Mesenchymal stem cell (in vitro differentiated cells and primary cell): ENCODE data around the gene TMEM25.

Experiments used
- DNase-seq: peaks from one replicate; pipeline ENCODE4 v3.0.0-alpha.2; 2013
- H2AFZ ChIP-seq: one replicate; pipeline ENCODE4 v1.6.1; 2013; ENCODE audit warnings: low read depth, mild to moderate bottlenecking, control low read depth, inconsistent platforms, low read length, moderate library complexity
- H2AK5ac ChIP-seq: 2 replicates; pipeline ENCODE4 v1.6.1; 2013; ENCODE audit warnings: low read length, moderate library complexity, mild to moderate bottlenecking, inconsistent platforms; ENCODE audit not compliant: severe bottlenecking
- H2BK120ac ChIP-seq: one replicate; pipeline ENCODE4 v1.6.1; 2013; ENCODE audit warnings: low read depth, mild to moderate bottlenecking, inconsistent platforms, low read length, moderate library complexity
- H2BK12ac ChIP-seq, 2 experiments: one replicate each; pipeline ENCODE4 v1.6.1; 2013; ENCODE audit warnings: inconsistent platforms in 2 of 2, low read length in 2 of 2, mild to moderate bottlenecking in 2 of 2, moderate library complexity in 2 of 2, control low read depth in 1 of 2
- H2BK15ac ChIP-seq: one replicate; pipeline ENCODE4 v1.6.1; 2013; ENCODE audit warnings: mild to moderate bottlenecking, low read depth, inconsistent platforms; ENCODE audit not compliant: poor library complexity, severe bottlenecking
- H2BK5ac ChIP-seq: 2 replicates; pipeline ENCODE4 v1.6.1; 2013; ENCODE audit warnings: low read depth, mild to moderate bottlenecking, low read length, control low read depth, inconsistent platforms; ENCODE audit not compliant: poor library complexity, severe bottlenecking
- H3K14ac ChIP-seq, 2 experiments: one replicate each; pipeline ENCODE4 v1.6.1; 2013; ENCODE audit warnings: inconsistent platforms in 2 of 2, low read length in 2 of 2, control low read depth in 1 of 2, mild to moderate bottlenecking in 1 of 2, moderate library complexity in 1 of 2
- H3K18ac ChIP-seq, 2 experiments: one replicate each; pipeline ENCODE4 v1.6.1; 2013; ENCODE audit warnings: inconsistent platforms in 2 of 2, low read length in 2 of 2, control low read depth in 1 of 2, low read depth in 1 of 2, mild to moderate bottlenecking in 1 of 2
- H3K23ac ChIP-seq, 2 experiments: one replicate each; pipeline ENCODE4 v1.6.1; 2013; ENCODE audit warnings: inconsistent platforms in 2 of 2, low read length in 2 of 2, mild to moderate bottlenecking in 2 of 2, moderate library complexity in 2 of 2, control low read depth in 1 of 2
- H3K27ac ChIP-seq: 2 replicates; pipeline ENCODE4 v1.5.1; 2013; ENCODE audit warnings: mild to moderate bottlenecking, moderate library complexity, low read length, control low read depth, inconsistent platforms; ENCODE audit not compliant: poor library complexity, severe bottlenecking
- H3K27me3 ChIP-seq, 2 experiments: 2 replicates each; pipeline versions ENCODE4 v1.6.1 to v1.7.0; 2013; ENCODE audit warnings: low read length in 2 of 2, mild to moderate bottlenecking in 2 of 2, moderate library complexity in 2 of 2, control low read depth in 1 of 2, inconsistent platforms in 1 of 2; ENCODE audit not compliant: control insufficient read depth in 1 of 2, insufficient read depth in 1 of 2
- H3K36me3 ChIP-seq, 2 experiments: 2 replicates each; pipeline versions ENCODE4 v1.6.1 to v1.7.0; 2013; ENCODE audit warnings: low read length in 2 of 2, control low read depth in 1 of 2, inconsistent platforms in 1 of 2, low read depth in 1 of 2, mild to moderate bottlenecking in 1 of 2; ENCODE audit not compliant: insufficient read depth in 2 of 2, control insufficient read depth in 1 of 2
- H3K4ac ChIP-seq, 2 experiments: one replicate each; pipeline ENCODE4 v1.6.1; 2013; ENCODE audit warnings: inconsistent platforms in 2 of 2, low read length in 2 of 2, mild to moderate bottlenecking in 2 of 2, moderate library complexity in 2 of 2, control low read depth in 1 of 2, low read depth in 1 of 2
- H3K4me1 ChIP-seq: 2 replicates; pipeline ENCODE4 v1.6.1; 2013; ENCODE audit warnings: low read depth, low read length, control low read depth; ENCODE audit not compliant: control insufficient read depth, insufficient read depth
- H3K4me2 ChIP-seq: 2 replicates; pipeline ENCODE4 v1.6.1; 2013; ENCODE audit warnings: low read length, mild to moderate bottlenecking, inconsistent platforms; ENCODE audit not compliant: poor library complexity, severe bottlenecking
- H3K4me3 ChIP-seq, 2 experiments: 2 replicates each; pipeline versions ENCODE4 v1.5.1 to v1.7.0; 2013; ENCODE audit warnings: low read length in 2 of 2, mild to moderate bottlenecking in 2 of 2, control low read depth in 1 of 2, low read depth in 1 of 2; ENCODE audit not compliant: insufficient read depth in 1 of 2
- H3K79me1 ChIP-seq: replicated peaks from 2 replicates; pipeline ENCODE4 v1.6.1; 2013; ENCODE audit warnings: mild to moderate bottlenecking, control low read depth, low read length, inconsistent platforms; ENCODE audit not compliant: poor library complexity, severe bottlenecking
- H3K9ac ChIP-seq: 2 replicates; pipeline ENCODE4 v1.7.0; 2013; ENCODE audit warnings: mild to moderate bottlenecking, low read length, moderate library complexity
- H3K9me3 ChIP-seq: 2 replicates; pipeline ENCODE4 v1.7.0; 2013; ENCODE audit warnings: mild to moderate bottlenecking, low read length; ENCODE audit not compliant: control insufficient read depth
- H4K8ac ChIP-seq: one replicate; pipeline ENCODE4 v1.6.1; 2013; ENCODE audit warnings: inconsistent platforms, mild to moderate bottlenecking, low read length, moderate library complexity
- H4K91ac ChIP-seq: one replicate; pipeline ENCODE4 v1.6.1; 2013; ENCODE audit warnings: mild to moderate bottlenecking, low read length, inconsistent platforms
- WGBS: methylation state at CpG from one replicate; pipeline ENCODE4 v1.1.7; 2013; ENCODE audit warnings: mixed read lengths; 5-methylcytosine and 5-hydroxymethylcytosine counted together

Gene TMEM25

DNA sequence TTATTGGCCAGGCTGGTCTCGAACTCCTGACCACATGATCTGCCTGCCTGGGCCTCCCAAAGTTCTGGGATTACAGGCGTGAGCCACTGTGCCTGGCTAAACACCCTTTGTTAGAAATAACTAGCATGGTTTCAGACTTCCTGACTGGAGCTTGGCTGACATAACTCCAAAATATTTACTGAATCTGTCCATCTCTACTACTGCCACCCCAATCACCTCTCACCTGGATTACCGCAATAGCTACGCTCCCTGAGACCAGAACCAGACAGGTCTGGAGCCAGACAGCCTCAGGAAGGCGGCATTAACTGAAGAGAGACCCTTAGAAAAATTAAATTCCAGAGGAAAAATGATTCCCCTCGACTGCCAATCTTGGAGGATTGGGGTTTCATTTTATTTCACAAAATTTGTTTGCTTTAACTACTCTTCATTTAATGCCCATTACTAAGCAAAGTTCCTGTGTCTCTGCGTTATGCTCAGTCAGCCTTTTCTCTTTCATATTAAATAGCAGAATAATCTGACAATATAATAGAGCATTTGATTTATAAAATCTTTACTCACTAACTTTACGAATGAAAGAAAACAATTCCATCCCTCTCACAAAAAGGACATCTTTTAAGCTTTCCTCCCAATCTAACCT, 13.1 kb downstream of the TMEM25 start:
- Histone ChIP-seq H3K23ac (no peak overlapping the region), H2BK15ac (no peak overlapping the region), H3K4me2 (no peak overlapping the region), H3K27me3 (no peaks in the 10 kb centered on the region), H3K4ac (no peak overlapping the region), H2BK5ac (no peak overlapping the region), H3K9me3 (no peaks in the 10 kb centered on the region), H3K9ac (no peak overlapping the region), H4K8ac (no peak overlapping the region), H3K18ac (no peak overlapping the region), H4K91ac (no peak overlapping the region), H2BK120ac (no peak overlapping the region), H2BK12ac (no peak overlapping the region), H3K4me1 (no peaks in the 10 kb centered on the region), H3K4me3 (no peak overlapping the region), H3K14ac (no peak overlapping the region), H2AK5ac (no peak overlapping the region), H3K27ac (no peak overlapping the region), H3K79me1 (no peaks in the 10 kb centered on the region), H2AFZ (no peak overlapping the region), H3K36me3 (peaks cover 25 to 52% of the 10 kb centered on the region in 2 experiments)
- whole genome bisulfite sequencing: 94% methylated on average over 6 of the region's 8 CpGs
- no peak for DNase-seq

DNA sequence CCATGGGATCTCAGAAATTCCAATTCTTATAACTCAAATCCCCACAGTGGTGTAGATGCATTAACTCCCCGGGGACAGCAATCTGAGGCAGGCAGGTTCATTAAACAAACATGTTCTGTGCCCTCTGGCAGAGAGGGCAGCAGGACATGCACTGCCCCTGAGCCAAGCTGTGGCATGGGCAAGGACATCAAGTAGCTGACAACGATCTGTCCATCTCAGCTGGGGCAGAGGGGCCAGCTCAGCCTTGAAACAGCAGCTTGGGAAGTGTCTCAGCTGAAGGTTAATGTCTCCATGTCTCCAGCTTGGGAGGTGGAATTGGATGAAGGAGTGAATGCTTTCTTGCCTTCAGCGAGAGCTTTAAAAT, 13.6 kb downstream of the TMEM25 start:
- Histone ChIP-seq H3K9me3 (no peaks in the 10 kb centered on the region), H4K8ac (no peak overlapping the region)

GRCh38 chr11:118545533-118545932, 14.5 kb downstream of the TMEM25 start:
- Histone ChIP-seq H2AFZ (no peak overlapping the region), H3K4me1 (no peaks in the 10 kb centered on the region), H3K18ac (no peak overlapping the region), H3K27me3 (no peaks in the 10 kb centered on the region), H3K4ac (no peak overlapping the region), H3K4me3 (no peak overlapping the region), H2BK5ac (no peak overlapping the region), H2BK15ac (no peak overlapping the region), H3K36me3 (peaks cover 26 to 56% of the 10 kb centered on the region in 2 experiments), H3K4me2 (no peak overlapping the region), H3K9me3 (no peaks in the 10 kb centered on the region), H2AK5ac (no peak overlapping the region), H3K9ac (no peak overlapping the region), H3K79me1 (no peaks in the 10 kb centered on the region), H3K27ac (no peak overlapping the region), H3K14ac (no peak overlapping the region), H4K8ac (no peak overlapping the region), H2BK12ac (no peak overlapping the region), H2BK120ac (no peak overlapping the region), H3K23ac (no peak overlapping the region), H4K91ac (no peak overlapping the region)
- 93% methylated on average over 5 of the region's 5 CpGs for WGBS
- DNase-seq: no peak

More for the DNA sequence above, 13.6 kb downstream of the TMEM25 start:
- H2BK5ac ChIP-seq: no peak overlapping the region
- no peak overlapping the region for H3K4me3 ChIP-seq
- no peak overlapping the region for H2AFZ ChIP-seq
- H3K4me1 ChIP-seq: no peaks in the 10 kb centered on the region
- no peak overlapping the region for H3K27ac ChIP-seq
- H3K23ac ChIP-seq: no peak overlapping the region
- WGBS: 93% methylated on average over 2 of the region's 3 CpGs
- H2BK15ac ChIP-seq: no peak overlapping the region
- H2AK5ac ChIP-seq: no peak overlapping the region
- peaks cover 27 to 54% of the 10 kb centered on the region in 2 experiments for H3K36me3 ChIP-seq
- no peak overlapping the region for H4K91ac ChIP-seq
- no peak overlapping the region for H3K9ac ChIP-seq
- no peak for DNase-seq
- H3K4ac ChIP-seq: no peak overlapping the region
- no peaks in the 10 kb centered on the region for H3K27me3 ChIP-seq
- H2BK120ac ChIP-seq: no peak overlapping the region
- no peak overlapping the region for H3K14ac ChIP-seq
- H3K79me1 ChIP-seq: no peaks in the 10 kb centered on the region
- no peak overlapping the region for H2BK12ac ChIP-seq
- no peak overlapping the region for H3K4me2 ChIP-seq
- H3K18ac ChIP-seq: no peak overlapping the region

GRCh38 chr11:118547132-118547531, 16.1 kb downstream of the TMEM25 start:
- H3K4me3 ChIP-seq: no peak overlapping the region
- peaks cover 32 to 65% of the 10 kb centered on the region in 2 experiments for H3K36me3 ChIP-seq
- no peak overlapping the region for H3K4ac ChIP-seq
- no peak overlapping the region for H2BK15ac ChIP-seq
- no peak overlapping the region for H3K4me2 ChIP-seq
- no peak overlapping the region for H2AK5ac ChIP-seq
- WGBS: 100% methylated on average over 2 of the region's 2 CpGs
- H2BK120ac ChIP-seq: no peak overlapping the region
- no peaks in the 10 kb centered on the region for H3K27me3 ChIP-seq
- no peak overlapping the region for H3K14ac ChIP-seq
- no peaks in the 10 kb centered on the region for H3K4me1 ChIP-seq
- H3K79me1 ChIP-seq: no peaks in the 10 kb centered on the region
- H4K91ac ChIP-seq: no peak overlapping the region
- H4K8ac ChIP-seq: no peak overlapping the region
- H2AFZ ChIP-seq: no peak overlapping the region
- H3K9me3 ChIP-seq: no peaks in the 10 kb centered on the region
- H3K23ac ChIP-seq: no peak overlapping the region
- no peak overlapping the region for H2BK5ac ChIP-seq
- no peak overlapping the region for H3K9ac ChIP-seq
- H3K27ac ChIP-seq: no peak overlapping the region
- no peak overlapping the region for H2BK12ac ChIP-seq
- no peak for DNase-seq
- H3K18ac ChIP-seq: no peak overlapping the region
